Testis (tissue), 3 donors: ENCODE results near the gene FCMR. TPM values are rescaled to one million over a fixed set of nuclear protein-coding genes. Genes with fewer than 3 reads are reported as not detected.

Experiments
- DNase-seq: peaks from one replicate; pipeline ENCODE4 v3.0.0-alpha.2; 2019
- H3K27ac ChIP-seq, 2 donors: fragments of 200-600 bp; sonication (generic); one replicate each; pipeline ENCODE4 v1.5.1; 2019
- H3K27me3 ChIP-seq: fragments of 200-600 bp; sonication (generic); one replicate; pipeline ENCODE4 v1.5.1; 2019
- H3K36me3 ChIP-seq: fragments of 200-600 bp; sonication (generic); one replicate; pipeline ENCODE4 v1.5.1; 2017; ENCODE audit warnings: low read depth; ENCODE audit errors: missing control alignments
- H3K4me1 ChIP-seq: fragments of 200-600 bp; sonication (generic); one replicate; pipeline ENCODE4 v1.5.1; 2019
- H3K4me3 ChIP-seq, 2 donors: fragments of 200-600 bp; sonication (generic); one replicate each; pipeline ENCODE4 v1.5.1; 2017 to 2019
- H3K9me3 ChIP-seq: fragments of 200-600 bp; sonication (generic); one replicate; pipeline ENCODE4 v1.5.1; 2017
- CTCF ChIP-seq, 3 experiments: fragments of 450-650 bp in 2 of 3; fragments of 200-600 bp in 1 of 3; sonication (generic) in 1 of 3; IDR thresholded peaks; one replicate each; pipeline ENCODE4 v1.5.1; 2016 to 2019; ENCODE audit warnings: antibody characterized with exemption in 3 of 3, mild to moderate bottlenecking in 2 of 3, moderate library complexity in 1 of 3
- POLR2A ChIP-seq: fragments of 450-650 bp; IDR thresholded peaks from one replicate; pipeline ENCODE4 v1.6.1; 2017; ENCODE audit warnings: antibody characterized with exemption, mild to moderate bottlenecking, moderate library complexity
- WGBS, 2 donors: methylation state at CpG; one replicate each; pipeline ENCODE4 v1.1.5; 2018; 5-methylcytosine and 5-hydroxymethylcytosine counted together
- intact Hi-C: fragments of 100-400 bp; cut with DNase I; formaldehyde crosslinking; loops from one replicate; pipeline ENCODE4 v1.15.1; 2023; ENCODE audit warnings: low total_unique reads
- polyA plus RNA-seq: library from polyadenylated mRNA; stranded (reverse); fragments of 350-450 nt; fragmentation: Illumina TruSeq; extraction: RNeasy Lipid Tissue Mini Kit (QIAGEN cat#74804); gene quantifications from one replicate; pipeline ENCODE4 v1.2.3, GENCODE V29; 2014; ENCODE audit warnings: low read depth, low replicate concordance; ENCODE audit not compliant: insufficient read depth
- total RNA-seq, 2 donors: library from RNA; depleted of rRNA; stranded (reverse); fragments of >200 nt; gene quantifications; one replicate each; pipeline ENCODE4 v1.2.3, GENCODE V29; 2016

FCMR gene
- total and polyA plus RNA-seq, 3 donors from 2014 or later = 1.1 to 5.3 (median 1.3) TPM

- intact Hi-C loops = no loop called here
- WGBS, 2 donors = 91 to 94% methylated on average over 4 of the region's 4 CpGs
Measured at GRCh38 chr1:206860165-206860564, 61.6 kb downstream of the FCMR start.

GRCh38 chr1:206859082-206859521 is 62.6 kb downstream of the FCMR start:
- no peak for DNase-seq
- no peaks in the 10 kb centered on the region for H3K4me1 ChIP-seq
- intact Hi-C loops = no loop called here
- H3K36me3 ChIP-seq = no peaks in the 10 kb centered on the region
- no peak overlapping the region for H3K4me3 ChIP-seq
- 74 to 88% methylated on average over 5 of the region's 5 CpGs for WGBS, 2 donors
- no peaks in the 10 kb centered on the region for H3K9me3 ChIP-seq
- no peak for TF ChIP-seq POLR2A
- no peak for TF ChIP-seq CTCF (IDR thresholded peaks at IDR 0.05)
- H3K27ac ChIP-seq = no peak overlapping the region
- no peaks in the 10 kb centered on the region for H3K27me3 ChIP-seq

More at GRCh38 chr1:206860165-206860564, 61.6 kb downstream of the FCMR start:
- H3K36me3 ChIP-seq = no peaks in the 10 kb centered on the region
- H3K9me3 ChIP-seq = no peaks in the 10 kb centered on the region
- TF ChIP-seq POLR2A (no peak), CTCF (IDR thresholded peaks at IDR 0.05) (no peak)
- no peak for DNase-seq
- H3K27me3 ChIP-seq = no peaks in the 10 kb centered on the region
- H3K4me3 ChIP-seq = no peak overlapping the region
- H3K27ac ChIP-seq = no peak overlapping the region
- no peaks in the 10 kb centered on the region for H3K4me1 ChIP-seq

- intact Hi-C loops = no loop called here
- H3K36me3 ChIP-seq = no peaks in the 10 kb centered on the region
- no peak for DNase-seq
- H3K27me3 ChIP-seq = no peaks in the 10 kb centered on the region
- no peak overlapping the region for H3K27ac ChIP-seq
- H3K4me1 ChIP-seq = no peaks in the 10 kb centered on the region
- H3K4me3 ChIP-seq = no peak overlapping the region
- H3K9me3 ChIP-seq = no peaks in the 10 kb centered on the region
- WGBS, 2 donors = 86 to 94% methylated on average over 5 of the region's 5 CpGs
- TF ChIP-seq POLR2A = no peak
- no peak for TF ChIP-seq CTCF (IDR thresholded peaks at IDR 0.05)
Measured at GRCh38 chr1:206856674-206857464, 64.9 kb downstream of the FCMR start.

GRCh38 chr1:206855859-206856258 is 65.9 kb downstream of the FCMR start:
- Histone ChIP-seq H3K4me1 (no peaks in the 10 kb centered on the region), H3K27ac (no peak overlapping the region), H3K36me3 (no peaks in the 10 kb centered on the region), H3K4me3 (no peak overlapping the region), H3K27me3 (no peaks in the 10 kb centered on the region), H3K9me3 (no peaks in the 10 kb centered on the region)
- DNase-seq = no peak
- intact Hi-C loops = no loop called here
- TF ChIP-seq POLR2A (no peak), CTCF (IDR thresholded peaks at IDR 0.05) (no peak)
- WGBS, 2 donors = 94 to 95% methylated on average over 2 of the region's 2 CpGs
